H9 (cell line): ENCODE results near the gene ZNF253. TPM values are rescaled to one million over a fixed set of nuclear protein-coding genes. Genes with fewer than 3 reads are reported as not detected.

Experiments
- DNase-seq: peaks from one replicate; pipeline ENCODE4 v3.0.0-alpha.2; 2017
- H2AFZ ChIP-seq: one replicate; pipeline ENCODE4 v1.6.1; 2013; ENCODE audit warnings: mild to moderate bottlenecking, low read length, control low read depth, moderate library complexity
- H2AK5ac ChIP-seq: 2 replicates; pipeline ENCODE4 v1.6.1; 2013; ENCODE audit warnings: low read length, control low read depth, mixed read lengths; ENCODE audit not compliant: insufficient read length
- H2BK120ac ChIP-seq: one replicate; pipeline ENCODE4 v1.6.1; 2013; ENCODE audit warnings: low read depth, mild to moderate bottlenecking, low read length, control low read depth, inconsistent platforms; ENCODE audit not compliant: poor library complexity, severe bottlenecking
- H2BK12ac ChIP-seq: 2 replicates; pipeline ENCODE4 v1.6.1; 2013; ENCODE audit warnings: low read length, control low read depth, mixed read lengths, low read depth; ENCODE audit not compliant: insufficient read length
- H2BK15ac ChIP-seq: 2 replicates; pipeline ENCODE4 v1.6.1; 2013; ENCODE audit warnings: low read depth, low read length, control low read depth
- H2BK20ac ChIP-seq: one replicate; pipeline ENCODE4 v1.6.1; 2013; ENCODE audit warnings: low read depth, mild to moderate bottlenecking, low read length, control low read depth, inconsistent platforms; ENCODE audit not compliant: poor library complexity, severe bottlenecking
- H2BK5ac ChIP-seq: 2 replicates; pipeline ENCODE4 v1.6.1; 2013; ENCODE audit warnings: low read length, control low read depth, mixed read lengths; ENCODE audit not compliant: insufficient read length
- H3K14ac ChIP-seq: 2 replicates; pipeline ENCODE4 v1.6.1; 2013; ENCODE audit warnings: low read length, control low read depth; ENCODE audit not compliant: insufficient read depth
- H3K18ac ChIP-seq: 2 replicates; pipeline ENCODE4 v1.6.1; 2013; ENCODE audit warnings: low read depth, mild to moderate bottlenecking, mixed read lengths, low read length, control low read depth; ENCODE audit not compliant: insufficient read length
- H3K23ac ChIP-seq: 2 replicates; pipeline ENCODE4 v1.6.1; 2013; ENCODE audit warnings: low read length, control low read depth, mixed read lengths, low read depth; ENCODE audit not compliant: insufficient read length
- H3K23me2 ChIP-seq: 2 replicates; pipeline ENCODE4 v1.6.1; 2013; ENCODE audit warnings: low read depth, mild to moderate bottlenecking, mixed read lengths, low read length, control low read depth; ENCODE audit not compliant: insufficient read length, poor library complexity, severe bottlenecking
- H3K27ac ChIP-seq: 2 replicates; pipeline ENCODE4 v1.5.1; 2013; ENCODE audit warnings: low read length, control low read depth, mixed read lengths, low read depth; ENCODE audit not compliant: insufficient read length
- H3K27me3 ChIP-seq: 2 replicates; pipeline ENCODE4 v1.6.1; 2013; ENCODE audit warnings: low read length, control low read depth, inconsistent platforms; ENCODE audit not compliant: insufficient read depth
- H3K4ac ChIP-seq: 2 replicates; pipeline ENCODE4 v1.6.1; 2013; ENCODE audit warnings: low read depth, mild to moderate bottlenecking, control low read depth, inconsistent platforms, low read length, moderate library complexity
- H3K4me1 ChIP-seq: 2 replicates; pipeline ENCODE4 v1.6.1; 2013; ENCODE audit warnings: low read length, control low read depth, inconsistent platforms; ENCODE audit not compliant: insufficient read depth
- H3K4me2 ChIP-seq: 2 replicates; pipeline ENCODE4 v1.6.1; 2013; ENCODE audit warnings: low read length, control low read depth, mixed read lengths; ENCODE audit not compliant: insufficient read length, insufficient read depth
- H3K56ac ChIP-seq: 2 replicates; pipeline ENCODE4 v1.6.1; 2013; ENCODE audit warnings: low read depth, mild to moderate bottlenecking, mixed read lengths, low read length, control low read depth; ENCODE audit not compliant: insufficient read length
- H3K79me1 ChIP-seq: 2 replicates; pipeline ENCODE4 v1.6.1; 2013; ENCODE audit warnings: low read depth, mild to moderate bottlenecking, moderate library complexity, low read length, control low read depth, inconsistent platforms; ENCODE audit not compliant: insufficient read depth, poor library complexity, severe bottlenecking
- H3K79me2 ChIP-seq: 2 replicates; pipeline ENCODE4 v1.6.1; 2013; ENCODE audit warnings: low read length, control low read depth, inconsistent platforms; ENCODE audit not compliant: insufficient read depth
- H3K9ac ChIP-seq: 2 replicates; pipeline ENCODE4 v1.6.1; 2013; ENCODE audit warnings: low read length, control low read depth, mixed read lengths; ENCODE audit not compliant: insufficient read length; ENCODE audit errors: extremely low read depth
- H3K9me3 ChIP-seq: one replicate; pipeline ENCODE4 v1.6.1; 2013; ENCODE audit warnings: low read depth, low read length, inconsistent platforms; ENCODE audit not compliant: control insufficient read depth
- H3T11ph ChIP-seq: one replicate; pipeline ENCODE4 v1.6.1; 2013; ENCODE audit warnings: mild to moderate bottlenecking, low read length, control low read depth, inconsistent platforms
- H4K20me1 ChIP-seq: one replicate; pipeline ENCODE4 v1.6.1; 2013; ENCODE audit not compliant: control insufficient read depth, insufficient read length, insufficient read depth
- H4K5ac ChIP-seq: 2 replicates; pipeline ENCODE4 v1.6.1; 2013; ENCODE audit warnings: low read depth, mild to moderate bottlenecking, mixed read lengths, low read length, control low read depth; ENCODE audit not compliant: insufficient read length
- H4K8ac ChIP-seq: replicated peaks from 2 replicates; pipeline ENCODE4 v1.6.1; 2013; ENCODE audit warnings: low read length, control low read depth, mixed read lengths, low read depth; ENCODE audit not compliant: insufficient read length
- H4K91ac ChIP-seq: 2 replicates; pipeline ENCODE4 v1.6.1; 2013; ENCODE audit warnings: low read depth, mild to moderate bottlenecking, moderate library complexity, mixed read lengths, low read length, control low read depth; ENCODE audit not compliant: insufficient read length
- H3K27ac Mint-ChIP-seq, 3 experiments: 2 replicates in 2 of 3; 3 replicates in 1 of 3; pipeline ENCODE4 v1.8.0; 2020 to 2021; ENCODE audit warnings: mixed read lengths in 3 of 3, mild to moderate bottlenecking in 1 of 3, moderate library complexity in 1 of 3
- H3K27me3 Mint-ChIP-seq: 2 replicates; pipeline ENCODE4 v1.8.0; 2021; ENCODE audit warnings: low read depth, mild to moderate bottlenecking, moderate library complexity, mixed read lengths
- H3K36me3 Mint-ChIP-seq, 3 experiments: 2 replicates in 2 of 3; 3 replicates in 1 of 3; pipeline ENCODE4 v1.8.0; 2020 to 2021; ENCODE audit warnings: low read depth in 3 of 3, mixed read lengths in 3 of 3; ENCODE audit not compliant: insufficient read depth in 1 of 3
- H3K4me1 Mint-ChIP-seq, 2 experiments: 2 replicates each; pipeline ENCODE4 v1.8.0; 2020; ENCODE audit warnings: mixed read lengths in 2 of 2
- H3K4me3 Mint-ChIP-seq, 2 experiments: 2 replicates in 1 of 2; 3 replicates in 1 of 2; pipeline ENCODE4 v1.8.0; 2020 to 2021; ENCODE audit warnings: mild to moderate bottlenecking in 2 of 2, mixed read lengths in 2 of 2, moderate library complexity in 1 of 2
- H3K9me3 Mint-ChIP-seq, 2 experiments: 2 replicates in 1 of 2; 3 replicates in 1 of 2; pipeline ENCODE4 v1.8.0; 2020; ENCODE audit warnings: mild to moderate bottlenecking in 2 of 2, mixed read lengths in 2 of 2, moderate library complexity in 1 of 2
- WGBS: extraction: QIAGEN DNeasy Blood & Tissue Kit; methylation state at CpG from one replicate; pipeline ENCODE4 v1.1.7; 2013; ENCODE audit warnings: missing lambda C conversion rate, low lambda C conversion rate, mixed read lengths; ENCODE audit not compliant: insufficient read length; ENCODE audit errors: extremely low coverage; 5-methylcytosine and 5-hydroxymethylcytosine counted together
- total RNA-seq: library from RNA; stranded (reverse); gene quantifications from 2 replicates; pipeline ENCODE4 v1.2.1, GENCODE V29; 2021
- TF ChIP-seq, protein P1 (sequence below): fragments of 200-600 bp; sonication (generic); conservative IDR thresholded peaks from 3 replicates; pipeline ENCODE4 v1.8.0; 2021; ENCODE audit warnings: antibody characterized with exemption, mild to moderate bottlenecking

Gene ZNF253
- total RNA-seq, 1 experiment from 2014 or later: 51.0 TPM

DNA sequence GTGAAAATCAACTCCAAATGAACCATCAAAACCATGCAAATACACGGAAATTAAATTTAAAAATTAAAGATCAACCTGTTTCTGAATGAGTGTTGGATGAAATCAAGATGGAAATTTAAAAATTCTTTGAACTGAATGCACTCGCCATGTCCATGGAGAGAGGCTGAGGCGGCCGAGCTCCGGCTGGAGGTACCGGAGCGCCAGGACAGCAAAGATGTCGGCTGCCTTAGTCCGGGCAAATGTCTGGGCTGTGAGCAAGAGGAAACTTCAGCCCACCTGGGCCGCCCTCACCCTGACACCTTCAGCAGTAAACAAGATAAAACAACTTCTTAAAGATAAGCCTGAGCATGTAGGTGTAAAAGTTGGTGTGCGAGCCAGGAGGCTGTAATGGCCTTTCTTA, 38.8 kb upstream of the ZNF253 start:
- no peaks in the 10 kb centered on the region for H3K4me1 ChIP-seq
- no CpG with 5 or more reads among the region's 11 CpGs for WGBS
- no peak overlapping the region for H2BK15ac ChIP-seq
- no peak overlapping the region for H3K4ac ChIP-seq
- no peak overlapping the region for H2AFZ ChIP-seq
- H3K27ac ChIP-seq: no peak overlapping the region
- H2BK120ac ChIP-seq: no peak overlapping the region
- H3K36me3 Mint-ChIP-seq: peaks cover 21 to 51% (median 26%) of the 10 kb centered on the region in 3 experiments
- H2AK5ac ChIP-seq: no peak overlapping the region
- no peak overlapping the region for H2BK5ac ChIP-seq
- H3K27me3 Mint-ChIP-seq: peaks cover 10% of the 10 kb centered on the region
- no peaks in the 10 kb centered on the region for H3K79me1 ChIP-seq
- no peaks in the 10 kb centered on the region for H3K23me2 ChIP-seq
- H3K9me3 Mint-ChIP-seq: peaks cover 80 to 84% of the 10 kb centered on the region in 2 experiments
- no peak overlapping the region for H3K56ac ChIP-seq
- no peaks in the 10 kb centered on the region for H4K20me1 ChIP-seq
- TF ChIP-seq, protein P1, sequence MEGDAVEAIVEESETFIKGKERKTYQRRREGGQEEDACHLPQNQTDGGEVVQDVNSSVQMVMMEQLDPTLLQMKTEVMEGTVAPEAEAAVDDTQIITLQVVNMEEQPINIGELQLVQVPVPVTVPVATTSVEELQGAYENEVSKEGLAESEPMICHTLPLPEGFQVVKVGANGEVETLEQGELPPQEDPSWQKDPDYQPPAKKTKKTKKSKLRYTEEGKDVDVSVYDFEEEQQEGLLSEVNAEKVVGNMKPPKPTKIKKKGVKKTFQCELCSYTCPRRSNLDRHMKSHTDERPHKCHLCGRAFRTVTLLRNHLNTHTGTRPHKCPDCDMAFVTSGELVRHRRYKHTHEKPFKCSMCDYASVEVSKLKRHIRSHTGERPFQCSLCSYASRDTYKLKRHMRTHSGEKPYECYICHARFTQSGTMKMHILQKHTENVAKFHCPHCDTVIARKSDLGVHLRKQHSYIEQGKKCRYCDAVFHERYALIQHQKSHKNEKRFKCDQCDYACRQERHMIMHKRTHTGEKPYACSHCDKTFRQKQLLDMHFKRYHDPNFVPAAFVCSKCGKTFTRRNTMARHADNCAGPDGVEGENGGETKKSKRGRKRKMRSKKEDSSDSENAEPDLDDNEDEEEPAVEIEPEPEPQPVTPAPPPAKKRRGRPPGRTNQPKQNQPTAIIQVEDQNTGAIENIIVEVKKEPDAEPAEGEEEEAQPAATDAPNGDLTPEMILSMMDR: no peak
- H2BK20ac ChIP-seq: no peak overlapping the region
- H3K27me3 ChIP-seq: no peaks in the 10 kb centered on the region
- H3K18ac ChIP-seq: no peak overlapping the region
- no peak overlapping the region for H3K4me2 ChIP-seq
- no peak overlapping the region for H4K8ac ChIP-seq
- DNase-seq: no peak
- H4K5ac ChIP-seq: no peak overlapping the region
- H3K9me3 ChIP-seq: peaks cover 18% of the 10 kb centered on the region
- H2BK12ac ChIP-seq: no peak overlapping the region
- no peak overlapping the region for H4K91ac ChIP-seq
- no peak overlapping the region for H3K14ac ChIP-seq
- H3K4me1 Mint-ChIP-seq: no peaks in the 10 kb centered on the region
- no peaks in the 10 kb centered on the region for H3K79me2 ChIP-seq
- no peak overlapping the region for H3K4me3 Mint-ChIP-seq
- H3K27ac Mint-ChIP-seq: no peak overlapping the region
- no peak overlapping the region for H3K9ac ChIP-seq
- no peak overlapping the region for H3T11ph ChIP-seq
- no peak overlapping the region for H3K23ac ChIP-seq
